ENCODE measurements around the gene SUN1. TPM values are rescaled to one million over a fixed set of nuclear protein-coding genes. Genes with fewer than 3 reads are reported as not detected.

Gene SUN1
- total RNA-seq, 1 donor from 2014 or later, result 186 TPM

DNA sequence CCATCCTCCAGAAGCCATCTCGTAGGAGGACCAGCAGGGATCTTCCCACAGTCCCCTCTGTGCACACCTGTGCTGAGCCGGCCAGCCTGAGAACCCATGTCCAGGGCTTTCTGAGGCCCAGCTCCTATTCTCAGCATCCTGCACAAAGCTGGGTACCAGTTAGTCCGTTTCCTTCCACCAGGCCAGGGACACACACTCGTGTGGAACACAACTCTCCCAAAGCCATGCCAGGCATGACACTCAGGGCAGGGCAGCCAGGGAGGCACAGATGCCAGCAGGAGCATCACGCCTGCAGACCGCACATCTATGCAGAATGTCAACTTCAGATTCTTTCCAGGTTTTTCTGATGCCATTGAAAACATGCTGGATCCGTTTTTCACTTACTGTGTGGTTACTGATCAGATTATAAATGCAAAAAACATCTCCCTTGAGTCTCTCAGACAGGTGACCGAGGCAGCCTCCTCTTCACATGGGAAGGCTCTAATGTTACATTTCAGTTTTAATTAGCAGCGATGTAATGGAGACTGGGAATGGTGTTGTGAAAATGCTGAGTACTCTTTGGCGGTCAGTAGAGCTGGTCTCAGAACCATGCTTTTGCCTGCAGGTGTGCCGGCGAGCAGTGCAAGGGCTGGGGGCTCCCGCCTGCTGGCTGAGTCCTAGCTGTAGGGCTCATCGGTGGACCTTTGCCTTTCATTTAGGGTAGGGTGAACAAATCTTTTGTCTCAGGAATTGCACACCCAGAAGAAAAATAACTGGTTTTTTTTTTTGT is 3.3 kb upstream of the SUN1 start:
- no peak for ATAC-seq
- DNase-seq, result no peak
- intact Hi-C loops (cut with micrococcal nuclease), result loop anchor here (10.0 kb wide), 1 partner anchor 46 kb away; the partner anchor contains the start of gene GET4

DNA sequence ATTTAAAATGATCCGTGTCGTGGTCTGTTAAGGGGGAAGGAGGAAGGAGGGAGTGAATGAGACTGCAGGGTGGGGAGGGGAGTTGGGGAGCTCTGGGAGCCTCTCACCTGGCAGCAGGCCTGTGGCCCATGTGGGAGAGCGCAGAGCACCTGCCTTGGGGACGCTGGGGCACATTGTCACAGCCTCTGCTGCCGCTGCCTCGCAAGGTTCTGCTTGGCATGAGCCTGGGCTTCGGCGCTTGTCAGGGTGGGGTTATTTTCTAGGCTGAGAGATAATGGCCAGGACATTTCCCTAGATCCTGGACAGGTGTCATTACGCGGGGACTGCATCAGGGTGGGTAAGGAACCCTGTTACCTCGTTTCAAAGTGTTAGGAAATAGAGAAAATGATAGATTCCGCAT is 2.2 kb upstream of the SUN1 start:
- ATAC-seq (peak; percentile 16), DNase-seq (no peak)
- intact Hi-C loops (cut with micrococcal nuclease), result no loop called here

DNA sequence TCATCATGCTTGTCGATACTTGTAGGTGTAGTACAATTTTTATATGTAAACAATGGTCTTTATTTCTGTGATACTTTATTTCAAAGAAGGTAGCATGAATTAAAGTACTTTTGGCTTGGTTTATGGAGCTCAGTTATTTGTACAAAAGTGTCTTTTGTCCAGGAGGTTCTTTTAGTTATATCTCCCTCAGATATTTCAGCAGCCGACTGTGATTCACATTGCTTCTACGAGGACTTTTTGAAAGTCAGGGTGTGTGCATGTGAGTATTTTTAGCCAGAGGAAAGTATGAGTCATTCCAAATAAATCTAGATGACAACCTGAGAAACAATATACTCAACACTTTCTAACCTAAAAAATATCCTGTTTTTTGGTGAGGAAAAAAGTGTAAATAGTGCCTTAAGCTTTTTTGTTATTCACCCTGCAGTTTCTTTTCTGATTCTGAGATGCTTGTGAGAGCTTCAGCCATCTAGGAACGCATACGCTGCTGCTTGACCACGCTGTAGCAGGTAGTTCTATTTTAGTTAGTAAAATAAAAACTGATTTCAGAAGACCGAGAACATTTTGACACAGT is 595 bp upstream of the SUN1 start:
- intact Hi-C loops (cut with micrococcal nuclease), result no loop called here
- ATAC-seq, result peak; percentile 77
- no peak for DNase-seq

DNA sequence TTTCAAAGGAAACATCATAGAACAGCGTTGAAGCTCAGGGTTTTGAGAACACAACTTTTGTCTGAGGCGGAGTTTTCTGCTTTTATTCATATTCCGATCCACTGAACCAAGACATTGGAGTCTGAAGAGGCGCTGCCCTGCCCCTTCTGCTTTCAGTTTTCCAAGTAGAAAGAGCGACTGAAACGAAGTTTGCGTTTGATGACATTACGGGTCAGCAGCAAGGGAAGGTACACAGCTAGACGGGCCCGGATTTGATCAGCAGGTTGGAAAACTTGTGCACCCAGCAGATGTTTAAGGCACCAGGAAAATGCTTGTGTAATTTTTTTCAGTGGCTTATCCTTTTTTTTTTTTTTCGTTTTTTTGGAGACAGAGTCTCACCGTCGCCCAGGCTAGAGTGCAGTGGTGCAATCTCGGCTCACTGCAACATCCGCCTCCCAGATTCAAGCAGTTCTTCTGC is 720 bp downstream of the SUN1 start:
- DNase-seq, result no peak
- intact Hi-C loops (cut with micrococcal nuclease), result no loop called here
- no peak for ATAC-seq

DNA sequence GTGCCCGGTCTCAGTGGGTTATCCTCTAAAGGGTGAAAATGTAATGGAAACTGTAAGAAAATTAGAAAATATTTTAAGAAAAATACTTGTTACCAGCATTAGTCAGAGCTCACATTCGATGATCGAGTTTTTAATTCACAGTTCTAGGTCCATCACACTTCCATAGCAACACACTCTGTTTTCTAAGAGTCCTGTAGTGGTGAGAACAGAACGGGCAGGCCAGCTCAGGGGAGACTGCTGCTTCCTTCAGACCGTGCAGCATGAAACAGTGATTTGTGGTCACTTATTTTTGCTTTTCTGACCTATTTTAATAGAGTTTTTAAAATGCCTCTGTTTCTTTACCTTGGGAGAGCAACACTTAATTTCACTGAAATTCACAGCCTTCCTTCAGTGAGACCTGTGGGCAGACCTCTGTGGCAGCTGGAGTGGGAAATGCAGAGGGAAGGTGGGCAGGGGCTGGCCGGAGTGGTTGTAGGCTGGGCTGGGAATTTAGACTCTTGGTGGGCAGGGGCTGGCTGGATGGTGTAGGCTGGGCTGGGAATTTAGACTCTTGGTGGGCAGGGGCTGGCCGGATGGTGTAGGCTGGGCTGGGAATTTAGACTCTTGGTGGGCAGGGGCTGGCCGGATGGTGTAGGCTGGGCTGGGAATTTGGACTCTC is 1.5 kb downstream of the SUN1 start:
- DNase-seq (no peak), ATAC-seq (no peak)
- intact Hi-C loops (cut with micrococcal nuclease), result no loop called here

DNA sequence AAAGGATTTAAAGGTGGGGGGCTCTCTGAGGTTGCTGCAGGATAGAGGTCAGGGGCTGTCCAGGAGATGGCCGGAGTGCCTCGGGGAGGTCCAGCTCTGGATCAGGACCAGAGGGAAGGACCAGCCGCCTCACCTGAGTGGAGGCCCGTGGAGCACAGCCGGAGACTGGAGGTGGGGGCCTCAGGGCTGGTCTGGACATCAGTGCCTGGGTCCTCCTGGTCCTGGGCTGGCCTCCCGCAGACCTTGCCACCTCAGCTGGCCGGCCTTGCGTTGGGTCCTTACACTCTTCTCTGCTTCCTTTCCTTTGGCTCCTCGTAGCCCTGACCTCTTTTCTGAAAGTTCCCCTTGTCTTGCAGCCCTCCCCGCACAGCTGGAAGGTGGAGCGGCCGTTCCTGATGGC is 2.0 kb downstream of the SUN1 start:
- intact Hi-C loops (cut with micrococcal nuclease), result no loop called here
- DNase-seq (no peak), ATAC-seq (no peak)

DNA sequence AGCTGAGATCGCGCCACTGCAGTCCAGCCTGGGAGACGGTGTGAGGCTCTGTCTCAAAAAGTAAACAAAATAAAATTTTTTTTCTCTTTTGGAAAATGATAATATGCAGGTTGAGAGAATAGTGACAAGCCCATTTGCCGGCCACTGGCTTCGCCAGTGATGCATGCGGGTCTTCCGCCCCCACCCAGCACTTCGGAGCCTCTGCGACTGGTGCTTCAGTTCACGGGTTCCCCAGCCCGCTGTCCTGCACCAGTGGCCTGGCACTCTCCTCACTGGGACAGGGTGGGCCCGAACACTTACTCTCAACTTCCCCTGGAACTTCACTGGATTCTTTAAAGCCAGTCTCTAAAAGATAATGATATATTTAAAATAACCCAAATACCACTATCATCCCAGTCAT is 2.7 kb downstream of the SUN1 start:
- intact Hi-C loops (cut with micrococcal nuclease), result no loop called here
- DNase-seq (no peak), ATAC-seq (no peak)

DNA sequence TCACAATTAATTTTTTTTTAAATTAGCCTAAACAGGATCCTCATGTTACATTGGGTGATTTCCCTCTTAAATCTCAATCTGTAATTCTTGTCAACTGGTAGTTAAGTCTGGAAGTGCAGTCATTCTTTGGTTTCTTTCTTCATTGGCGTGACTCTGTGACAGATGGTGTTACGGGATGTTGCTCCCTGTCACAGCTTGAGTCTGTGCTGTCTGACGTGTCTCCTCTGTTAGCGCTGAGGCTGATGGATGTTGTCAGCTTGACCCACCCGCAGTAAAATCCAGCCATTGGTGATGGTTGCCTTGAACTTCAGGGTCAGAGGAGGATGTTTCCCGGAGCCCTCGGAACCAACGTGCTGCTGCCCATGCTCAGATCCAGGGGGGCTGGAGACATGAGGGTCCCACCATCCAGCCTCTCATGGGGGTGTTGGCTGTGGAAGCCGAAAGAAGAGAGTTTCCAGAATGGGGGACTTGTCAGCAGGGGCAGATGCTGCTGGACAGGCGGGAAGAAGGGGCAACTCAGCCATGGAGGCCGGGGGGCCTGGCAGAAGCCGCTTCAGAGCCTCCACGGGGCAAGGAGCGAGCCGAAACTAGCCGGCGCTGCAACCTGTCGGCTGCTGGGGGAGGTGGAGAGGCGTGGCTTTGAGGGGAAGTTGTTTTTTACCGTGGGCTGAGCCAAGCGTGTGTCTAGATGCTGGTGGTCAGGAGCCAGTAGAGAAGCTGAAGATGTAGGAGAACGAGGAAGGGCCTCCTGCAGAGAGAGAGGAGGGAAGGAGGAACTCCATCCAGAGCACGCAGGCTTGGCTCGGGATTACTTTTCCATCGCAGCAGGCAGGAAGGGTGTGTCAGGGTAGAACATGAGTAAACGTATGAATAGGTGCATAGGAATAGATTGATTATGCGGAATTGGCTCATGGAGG is 3.5 kb downstream of the SUN1 start:
- ATAC-seq (no peak), DNase-seq (no peak)
- intact Hi-C loops (cut with micrococcal nuclease), result no loop called here

DNA sequence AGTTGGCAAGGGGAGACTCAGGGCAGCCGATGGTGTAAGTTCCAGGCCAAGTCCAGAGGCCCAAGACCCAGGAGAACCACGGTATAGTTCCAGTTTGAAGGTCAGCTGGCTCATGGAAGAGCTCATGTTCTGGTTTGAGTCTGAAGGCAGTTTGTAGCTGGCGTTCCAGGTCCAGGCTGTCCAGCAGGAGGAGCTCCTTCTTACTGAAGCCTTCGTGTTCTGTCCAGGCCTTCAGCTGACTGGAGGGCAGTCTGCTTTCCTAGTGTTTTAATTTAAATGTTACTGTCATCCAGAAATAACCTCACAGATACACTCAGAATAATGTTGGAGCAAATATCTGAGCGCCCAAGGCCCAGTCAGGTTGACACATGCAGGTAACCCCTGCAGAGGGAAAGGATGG is 4.2 kb downstream of the SUN1 start:
- peak; percentile 41 for ATAC-seq
- DNase-seq, result no peak
- intact Hi-C loops (cut with micrococcal nuclease), result no loop called here

DNA sequence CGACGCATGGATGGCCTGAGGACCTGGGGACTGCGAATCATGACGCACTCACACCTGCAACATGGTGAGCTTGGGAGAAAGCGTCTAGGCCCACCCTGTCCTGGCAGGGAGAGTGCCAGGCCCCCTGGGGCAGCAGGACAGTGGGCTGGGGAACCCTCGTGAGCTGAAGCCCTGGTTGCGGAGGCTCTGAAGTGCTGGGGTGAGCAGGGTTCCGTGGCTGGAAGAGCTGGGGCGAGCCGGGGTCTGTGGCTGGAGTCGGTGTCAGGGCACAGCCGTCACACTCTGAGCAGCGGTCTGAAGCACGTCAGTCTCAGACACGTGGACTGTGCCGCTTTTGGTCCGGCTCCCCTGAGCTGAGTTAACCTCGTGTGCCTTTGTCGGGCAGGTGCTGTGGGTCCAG is 4.7 kb downstream of the SUN1 start:
- ATAC-seq, result peak; percentile 65
- no peak for DNase-seq
- intact Hi-C loops (cut with micrococcal nuclease), result no loop called here

DNA sequence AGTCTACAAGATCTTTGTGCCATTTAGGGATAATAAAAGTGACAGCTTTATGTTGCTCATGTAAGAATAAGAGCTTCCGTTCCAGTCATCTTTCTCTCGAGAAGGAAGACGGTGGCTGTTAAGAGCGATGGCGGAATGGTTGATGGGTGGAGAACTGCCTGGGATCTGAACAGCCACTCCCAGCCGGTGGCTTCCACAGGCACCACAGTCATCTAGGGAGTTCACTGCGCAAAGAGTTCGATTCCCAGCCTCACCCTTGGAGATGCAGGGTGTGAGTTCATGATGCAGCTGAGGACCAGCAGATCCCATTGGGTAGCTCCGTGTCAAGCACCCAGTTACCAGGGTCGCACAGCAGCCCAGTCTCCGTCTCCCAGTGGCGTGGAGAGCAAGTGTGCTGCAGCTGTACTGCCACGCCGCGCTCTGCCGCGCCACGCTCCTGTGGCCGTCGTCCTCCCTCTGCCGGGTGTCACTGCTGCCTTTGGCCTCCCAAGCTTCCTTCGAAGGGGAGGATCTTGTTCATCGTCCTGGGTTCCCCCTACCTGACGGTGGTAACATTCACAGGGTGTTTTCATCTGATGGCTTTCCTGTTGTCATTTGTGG is 7.8 kb downstream of the SUN1 start:
- DNase-seq (no peak), ATAC-seq (no peak)
- intact Hi-C loops (cut with micrococcal nuclease), result no loop called here

DNA sequence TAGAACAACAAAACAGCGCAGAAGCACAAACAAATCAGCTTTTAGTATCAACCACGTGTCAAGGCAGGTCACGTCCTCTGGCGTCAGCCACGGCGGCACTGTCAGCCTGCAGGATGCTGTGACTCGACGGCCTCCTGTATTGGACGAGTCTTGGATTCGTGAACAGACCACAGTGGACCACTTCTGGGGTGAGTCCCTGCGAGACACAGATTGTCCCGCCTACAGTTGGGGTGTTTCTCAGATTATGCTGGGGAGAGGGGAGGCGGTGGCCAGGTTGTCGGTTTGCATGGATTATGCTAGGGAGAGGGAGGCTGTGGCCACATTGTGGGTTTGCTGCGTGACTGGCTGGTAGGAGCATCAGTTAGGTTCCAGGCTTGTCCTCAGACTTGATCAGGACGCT is 9.7 kb downstream of the SUN1 start:
- intact Hi-C loops (cut with micrococcal nuclease), result no loop called here
- no peak for ATAC-seq
- DNase-seq, result no peak

DNA sequence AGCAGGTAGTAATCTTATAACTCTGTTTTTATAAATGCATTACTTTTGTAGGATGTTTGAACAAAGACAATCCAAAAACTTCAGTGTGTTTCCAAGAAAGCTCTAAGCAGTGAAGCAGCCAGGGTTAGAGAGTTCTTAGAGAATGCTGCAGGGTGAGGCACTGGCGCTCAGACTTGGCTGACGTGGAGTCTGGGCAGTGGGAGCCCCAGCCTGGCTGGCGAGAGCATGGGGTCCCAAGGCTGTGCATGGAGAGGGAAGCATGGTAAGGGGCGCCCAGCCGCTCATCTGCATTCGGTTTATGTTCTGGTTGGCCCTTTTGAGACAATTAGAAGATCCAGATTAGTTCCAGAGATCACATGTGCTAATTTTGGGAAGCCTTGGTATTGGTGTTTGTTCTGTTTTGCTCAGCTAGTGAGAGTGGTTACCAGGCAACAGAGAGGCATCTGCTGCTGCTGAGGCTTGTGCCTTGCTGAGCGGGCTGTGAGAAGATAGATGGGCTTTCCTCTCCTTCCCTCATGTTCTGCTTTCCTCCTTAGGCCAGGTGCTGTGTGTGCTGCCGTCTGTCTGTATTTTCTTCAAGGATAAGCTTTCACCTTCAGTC is 10.3 kb downstream of the SUN1 start:
- ATAC-seq (peak; percentile 84), DNase-seq (no peak)
- intact Hi-C loops (cut with micrococcal nuclease), result no loop called here

DNA sequence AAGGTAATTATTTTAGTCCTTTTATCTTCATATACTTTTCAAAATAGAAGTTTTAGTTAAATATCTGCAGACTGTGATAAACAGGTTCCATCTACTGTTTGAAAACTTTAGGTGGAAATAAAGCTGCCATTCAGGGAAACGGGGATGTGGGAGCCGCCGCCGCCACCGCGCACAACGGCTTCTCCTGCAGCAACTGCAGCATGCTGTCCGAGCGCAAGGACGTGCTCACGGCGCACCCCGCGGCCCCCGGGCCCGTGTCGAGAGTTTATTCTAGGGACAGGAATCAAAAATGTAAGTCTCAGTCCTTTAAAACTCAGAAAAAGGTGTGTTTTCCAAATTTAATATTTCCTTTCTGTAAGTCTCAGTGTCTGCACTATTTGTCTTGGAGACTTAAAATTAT is 11.0 kb downstream of the SUN1 start:
- intact Hi-C loops (cut with micrococcal nuclease), result no loop called here
- DNase-seq, result no peak

DNA sequence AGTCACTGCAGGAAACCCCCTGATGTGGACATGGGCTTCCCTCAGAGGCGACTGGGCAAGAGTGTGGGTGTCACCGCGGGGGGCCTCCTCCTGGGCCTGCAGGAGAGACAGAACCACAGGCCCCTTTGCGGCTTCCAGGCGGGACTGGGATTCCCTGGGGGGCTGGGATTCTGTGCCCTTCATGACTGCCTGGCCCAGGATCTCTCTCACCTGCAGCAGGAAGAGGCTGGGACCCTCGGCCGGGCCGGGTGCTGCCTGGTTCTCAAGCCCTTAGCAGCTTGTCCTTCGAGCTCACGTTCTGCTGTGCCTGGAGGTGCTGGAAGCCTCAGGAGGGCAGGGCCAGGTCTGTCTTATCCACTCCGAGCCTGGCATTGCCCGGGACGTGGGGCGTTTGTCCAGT is 11.8 kb downstream of the SUN1 start:
- DNase-seq (no peak), ATAC-seq (no peak)
- intact Hi-C loops (cut with micrococcal nuclease), result no loop called here

More for the DNA sequence above, 11.0 kb downstream of the SUN1 start:
- no peak for ATAC-seq

DNA sequence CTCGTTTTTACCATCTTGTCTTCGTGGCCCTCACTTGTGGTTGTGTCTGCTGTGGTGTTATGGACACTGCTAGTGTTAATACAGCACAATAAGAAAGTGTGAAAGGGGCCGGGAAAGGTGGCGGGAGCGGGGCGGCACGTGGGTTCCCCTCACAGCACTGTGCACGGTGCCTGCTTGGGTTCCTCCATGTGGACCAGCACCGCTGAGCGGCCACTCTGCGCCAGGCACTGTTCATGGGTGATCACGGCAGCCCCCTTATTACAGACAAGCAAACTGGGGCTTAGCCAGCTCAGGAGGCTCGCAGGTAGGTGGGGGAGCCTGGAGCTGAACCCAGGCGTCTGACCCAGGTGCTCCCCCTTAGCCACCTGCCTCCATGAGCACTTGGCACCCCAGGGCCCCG is 12.2 kb downstream of the SUN1 start:
- DNase-seq, result no peak
- intact Hi-C loops (cut with micrococcal nuclease), result no loop called here

DNA sequence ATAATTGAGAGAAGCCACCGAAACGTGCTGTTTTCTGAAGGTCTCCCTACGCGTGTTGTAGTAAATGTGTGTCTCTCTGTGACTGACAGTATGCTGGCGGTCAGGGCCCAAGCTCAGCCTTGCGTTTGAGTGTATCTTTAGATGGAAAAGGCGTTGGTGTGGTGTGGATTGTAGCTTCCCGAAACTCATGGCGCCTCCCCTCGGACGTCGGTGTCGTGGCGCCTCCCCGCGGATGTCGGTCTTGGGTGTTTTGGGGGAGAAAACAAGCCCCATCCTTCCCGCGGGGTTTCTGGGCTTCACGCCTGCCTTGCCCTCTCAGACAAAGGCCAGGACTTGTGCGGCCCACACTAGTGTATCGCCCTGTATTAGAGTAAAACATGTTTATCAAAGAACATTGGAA is 12.8 kb downstream of the SUN1 start:
- DNase-seq (no peak), ATAC-seq (no peak)
- intact Hi-C loops (cut with micrococcal nuclease), result no loop called here

More for the DNA sequence above, 12.2 kb downstream of the SUN1 start:
- no peak for ATAC-seq

DNA sequence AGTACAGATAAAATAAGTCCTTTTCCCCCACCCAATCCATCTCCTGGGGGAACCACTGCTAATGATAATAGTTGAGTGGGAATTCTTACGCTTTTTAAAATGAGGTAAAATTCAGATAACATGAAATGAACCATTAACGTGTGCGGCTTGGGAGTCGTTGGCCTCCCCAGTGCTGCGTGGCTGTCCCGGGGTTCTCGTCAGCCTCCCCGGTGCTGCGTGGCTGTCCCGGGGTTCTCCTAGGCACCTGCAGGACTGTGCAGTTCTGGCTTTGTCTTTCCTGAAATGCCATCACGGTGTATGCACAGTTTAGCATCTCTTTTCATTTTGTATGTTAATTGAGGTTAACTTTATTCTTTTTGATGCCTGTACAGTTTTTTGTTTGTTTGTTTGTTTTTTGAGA is 13.5 kb downstream of the SUN1 start:
- DNase-seq, result no peak
- intact Hi-C loops (cut with micrococcal nuclease), result no loop called here

More for the DNA sequence above, 13.5 kb downstream of the SUN1 start:
- ATAC-seq, result no peak

Measured in left ventricle myocardium superior (tissue), 1 donor.